ENCODE results near the gene MMRN2.
"Not testable (repeated sequence)": the region's sequence is repeated elsewhere in the genome, so short reads cannot be mapped to it uniquely, and the experiment has no call there.

Gene MMRN2

DNA sequence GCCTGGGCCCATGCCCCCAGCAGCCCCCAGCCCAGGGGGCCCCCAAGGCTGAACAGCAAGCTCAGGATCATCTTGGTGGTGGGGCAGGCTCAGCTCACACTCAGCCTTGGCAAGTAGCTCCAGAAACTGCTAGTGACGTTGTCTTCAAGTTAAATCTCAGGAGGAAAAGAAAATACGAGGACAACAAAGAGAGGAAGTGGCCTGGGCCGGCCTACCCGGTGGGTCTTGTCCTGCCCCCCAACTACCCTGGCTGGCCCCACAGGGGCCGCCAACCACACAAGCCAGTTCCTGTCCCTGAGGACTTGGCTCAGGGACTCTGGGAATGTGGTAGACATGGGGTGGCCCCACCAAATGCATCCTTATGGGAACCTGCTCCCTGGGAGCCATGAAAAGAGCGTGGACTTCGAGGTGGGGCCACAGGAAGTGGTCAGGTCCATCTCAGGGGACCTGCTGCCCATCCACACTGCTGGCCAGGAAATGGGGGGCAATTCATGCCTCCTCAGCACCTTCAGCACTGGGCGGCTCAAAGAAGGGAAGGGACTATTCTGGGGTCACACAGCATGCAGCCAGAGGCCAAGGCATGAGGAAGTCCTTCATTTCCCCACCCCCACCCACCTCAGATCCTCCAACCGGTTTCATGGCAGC, at the start of gene MMRN2:
Gene MMRN2 (minus strand): TSS at position 145 of the 645 bp plus-strand sequence. CDS start 74 bp downstream, at position 71.
- DNase-seq = no peak

DNA sequence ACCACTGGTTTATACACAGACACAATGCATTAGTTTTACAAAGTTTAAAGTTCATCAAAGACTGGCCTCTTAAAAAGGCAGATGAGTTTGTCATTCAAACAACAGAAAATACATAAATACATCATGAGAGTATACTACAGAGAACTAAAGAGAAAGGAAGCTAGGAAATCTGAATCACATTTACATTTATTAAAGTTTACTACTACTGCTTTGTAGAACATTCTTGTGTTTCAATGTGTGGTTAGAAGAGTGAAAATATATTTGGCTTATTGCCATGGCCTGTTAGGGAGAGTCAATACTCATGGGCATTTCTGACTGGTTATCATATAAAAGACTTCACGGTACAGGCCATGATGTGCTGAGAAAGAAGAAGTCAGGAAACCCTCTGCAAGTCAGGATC, 49.7 kb upstream of the MMRN2 start:
- not testable (repeated sequence) for DNase-seq

DNA sequence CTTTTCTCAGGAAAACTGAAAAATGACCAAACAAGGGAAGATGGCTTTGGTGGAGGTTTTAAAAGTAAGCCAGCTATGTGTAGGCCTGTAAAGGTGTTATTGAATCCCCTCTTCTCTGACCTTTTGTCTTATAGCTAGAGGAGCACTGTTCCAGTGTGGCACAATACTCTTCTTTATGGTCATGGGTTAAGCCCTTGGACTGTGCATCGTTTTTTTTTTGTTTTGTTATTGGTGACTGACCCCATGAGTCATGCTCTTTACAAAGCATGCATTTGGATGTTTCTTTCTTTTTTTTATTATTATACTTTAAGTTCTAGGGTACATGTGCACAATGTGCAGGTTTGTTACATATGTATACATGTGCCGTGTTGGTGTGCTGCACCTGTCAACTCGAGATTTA, 43.1 kb upstream of the MMRN2 start:
- DNase-seq = no peak

GRCh38 chr10:86999802-87000403, 42.5 kb upstream of the MMRN2 start:
- DNase-seq = not testable (repeated sequence)

DNA sequence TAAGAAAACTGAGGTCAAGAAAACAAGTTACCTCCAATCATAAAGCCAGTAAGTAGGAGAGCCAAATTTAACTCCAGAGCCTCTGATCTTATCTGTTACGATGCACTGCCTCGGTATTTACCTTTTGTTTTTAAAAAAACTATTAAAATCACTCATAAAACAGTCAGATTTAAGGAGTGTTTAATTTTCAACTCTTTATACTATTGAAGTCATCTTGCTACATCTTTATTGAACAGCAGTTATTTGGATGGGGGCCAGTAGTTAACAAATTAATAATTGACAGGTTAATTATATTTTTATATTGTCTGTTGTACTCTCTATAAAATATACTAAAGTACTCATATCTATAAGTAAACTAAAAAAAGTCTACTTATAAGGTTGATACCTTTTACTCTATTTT, 35.5 kb upstream of the MMRN2 start:
- DNase-seq = no peak

DNA sequence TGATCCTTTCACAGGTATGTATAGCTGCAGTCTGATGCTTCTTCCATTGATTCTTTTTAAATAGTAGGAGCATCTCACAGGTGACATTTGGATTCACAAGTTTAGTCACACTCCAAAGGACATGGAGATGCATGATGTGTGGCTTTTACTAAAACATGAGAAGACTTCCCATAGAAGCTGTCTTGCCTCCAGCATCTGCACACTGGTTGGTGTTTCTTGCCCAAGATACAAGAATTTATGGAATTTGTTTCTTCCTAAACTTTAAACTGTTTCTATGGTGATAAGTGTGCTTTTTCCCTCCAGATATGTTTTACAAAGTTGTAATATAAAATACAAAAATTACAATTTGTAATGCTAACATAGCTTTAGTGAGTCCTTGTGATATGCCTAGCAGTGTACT, 35.0 kb upstream of the MMRN2 start:
- DNase-seq = no peak

DNA sequence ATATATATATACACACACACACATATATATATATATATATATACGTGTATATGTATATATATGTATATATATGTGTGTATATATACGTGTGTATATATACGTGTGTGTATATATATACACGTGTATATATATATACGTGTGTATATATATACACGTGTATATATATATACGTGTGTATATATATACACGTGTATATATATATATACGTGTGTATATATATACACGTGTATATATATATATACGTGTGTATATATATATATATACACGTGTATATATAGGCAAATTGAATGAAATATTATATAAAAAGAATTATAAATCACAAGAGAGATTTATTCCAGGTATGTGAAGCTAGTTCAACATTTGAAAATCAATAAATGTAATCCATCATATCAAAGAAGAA, 33.9 kb upstream of the MMRN2 start:
- DNase-seq = not testable (repeated sequence)

DNA sequence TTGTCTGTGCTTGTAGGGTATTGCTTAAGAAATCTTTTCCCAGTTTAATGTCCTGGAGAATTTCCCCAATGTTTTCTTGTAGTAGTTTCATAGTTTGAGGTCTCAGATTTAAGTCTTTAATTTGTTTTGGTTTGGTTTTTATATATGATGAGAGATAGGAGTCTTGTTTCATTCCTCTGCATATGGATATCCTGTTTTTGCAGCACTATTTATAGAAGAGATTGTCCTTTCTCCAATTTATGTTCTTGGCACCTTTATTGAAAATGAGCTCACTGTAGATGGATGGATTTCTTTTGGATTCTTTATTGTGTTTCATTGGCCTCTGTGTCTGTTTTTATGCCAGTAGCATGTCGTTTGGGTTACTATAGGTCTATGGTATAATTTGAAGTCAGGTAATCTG, 31.1 kb upstream of the MMRN2 start:
- DNase-seq = no peak

GRCh38 chr10:86984498-86984897, 27.1 kb upstream of the MMRN2 start:
- DNase-seq = not testable (repeated sequence)

DNA sequence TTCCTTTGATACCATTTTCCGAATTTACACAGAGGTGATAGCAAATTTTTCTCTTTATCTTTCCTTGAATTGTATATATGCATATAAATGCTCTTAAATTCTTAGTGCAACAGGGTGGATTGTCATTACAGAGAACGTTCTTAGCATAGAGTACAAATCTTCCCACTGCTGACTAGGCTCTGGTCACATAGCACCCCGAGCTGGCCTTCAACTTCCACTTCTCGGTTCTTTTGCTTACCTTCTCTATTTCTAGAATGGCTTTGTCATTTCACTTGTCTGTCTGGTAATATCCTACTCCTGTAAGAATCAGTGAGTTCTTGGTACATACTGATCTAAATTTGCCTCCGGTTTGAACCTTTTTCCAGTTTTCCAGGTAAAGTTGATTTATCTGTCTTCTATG, 24.3 kb upstream of the MMRN2 start:
- no peak for DNase-seq

DNA sequence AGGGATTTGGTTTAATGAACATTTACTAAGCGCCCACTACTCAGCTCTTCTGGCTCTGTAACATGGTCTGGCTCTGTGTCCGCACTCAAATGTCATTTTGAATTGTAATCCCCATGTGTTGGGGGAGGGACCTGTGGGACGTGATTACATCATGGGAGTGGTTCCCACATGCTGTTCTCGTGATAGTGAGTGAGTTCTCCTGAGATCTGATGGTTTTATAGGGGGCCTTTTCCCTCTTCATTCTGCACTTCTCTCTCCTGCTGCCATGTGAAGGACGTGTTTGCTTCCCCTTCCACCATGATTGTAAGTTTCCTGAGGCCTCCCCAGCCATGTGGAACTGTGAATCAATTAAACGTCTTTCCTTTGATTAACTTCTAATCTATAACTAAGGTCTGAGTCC, 23.6 kb upstream of the MMRN2 start:
- DNase-seq = not testable (repeated sequence)

- no peak for DNase-seq
Observed at GRCh38 chr10:86979977-86980448, 22.6 kb upstream of the MMRN2 start.

GRCh38 chr10:86979296-86979818, 21.9 kb upstream of the MMRN2 start:
- DNase-seq = no peak

- not testable (repeated sequence) for DNase-seq
Observed at GRCh38 chr10:86978457-86978856, 21.0 kb upstream of the MMRN2 start.

GRCh38 chr10:86976362-86977056, 19.1 kb upstream of the MMRN2 start:
- DNase-seq = no peak

DNA sequence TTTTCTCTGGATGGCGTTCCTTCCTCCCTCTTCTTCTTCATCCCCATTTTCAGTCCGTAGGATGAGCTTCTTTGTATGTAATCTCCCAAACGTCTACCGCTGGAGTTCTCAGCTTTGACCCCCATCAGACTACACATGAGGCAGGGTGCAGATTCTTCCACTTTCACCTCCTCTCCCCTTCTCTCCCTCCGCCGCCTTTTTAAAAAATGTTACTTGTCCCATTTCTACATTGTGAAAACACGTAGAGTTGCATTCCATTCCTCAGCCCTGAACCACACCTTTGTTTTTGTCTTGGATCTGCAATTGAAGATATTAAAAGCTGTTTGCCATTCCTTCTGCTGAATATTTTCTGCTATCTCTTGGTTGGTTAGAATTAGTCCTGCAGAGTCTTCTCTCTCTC, 17.1 kb upstream of the MMRN2 start:
- DNase-seq = no peak

DNA sequence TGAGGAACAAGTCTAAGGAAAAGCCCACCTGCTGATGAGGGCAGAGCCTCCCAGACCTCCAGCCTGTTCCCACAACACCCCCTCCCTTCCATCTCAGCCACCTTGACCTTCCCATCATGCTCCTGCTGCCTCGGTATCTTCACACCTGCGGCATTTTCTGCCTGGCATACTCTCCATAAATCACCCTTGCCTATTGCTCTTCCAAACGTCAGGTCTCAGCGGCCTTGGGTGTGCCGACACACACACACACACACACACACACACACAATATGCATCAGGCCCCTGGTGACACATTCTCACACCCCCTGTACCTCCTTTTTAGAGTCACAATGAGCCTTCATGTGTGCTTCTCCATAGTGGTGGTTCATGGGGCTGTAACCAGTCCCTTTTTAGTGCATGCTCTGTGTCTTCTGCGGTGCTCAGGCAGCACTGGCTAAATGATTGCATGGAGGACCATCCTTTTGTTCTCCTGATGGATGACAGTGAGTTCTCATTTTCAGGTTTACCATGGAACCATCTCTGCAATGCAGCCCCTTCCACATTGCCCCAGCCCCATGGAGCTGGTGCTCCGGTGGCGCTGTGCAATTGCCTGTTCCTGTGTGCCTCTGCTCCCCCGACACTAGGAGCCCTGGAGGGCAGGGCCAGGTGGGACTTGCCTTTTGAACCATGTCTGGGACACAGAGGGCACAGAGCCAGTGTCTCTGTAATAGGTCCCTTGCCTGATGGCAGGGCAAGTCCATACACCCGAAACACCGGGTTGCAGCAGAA, 15.4 kb upstream of the MMRN2 start:
- DNase-seq = no peak

DNA sequence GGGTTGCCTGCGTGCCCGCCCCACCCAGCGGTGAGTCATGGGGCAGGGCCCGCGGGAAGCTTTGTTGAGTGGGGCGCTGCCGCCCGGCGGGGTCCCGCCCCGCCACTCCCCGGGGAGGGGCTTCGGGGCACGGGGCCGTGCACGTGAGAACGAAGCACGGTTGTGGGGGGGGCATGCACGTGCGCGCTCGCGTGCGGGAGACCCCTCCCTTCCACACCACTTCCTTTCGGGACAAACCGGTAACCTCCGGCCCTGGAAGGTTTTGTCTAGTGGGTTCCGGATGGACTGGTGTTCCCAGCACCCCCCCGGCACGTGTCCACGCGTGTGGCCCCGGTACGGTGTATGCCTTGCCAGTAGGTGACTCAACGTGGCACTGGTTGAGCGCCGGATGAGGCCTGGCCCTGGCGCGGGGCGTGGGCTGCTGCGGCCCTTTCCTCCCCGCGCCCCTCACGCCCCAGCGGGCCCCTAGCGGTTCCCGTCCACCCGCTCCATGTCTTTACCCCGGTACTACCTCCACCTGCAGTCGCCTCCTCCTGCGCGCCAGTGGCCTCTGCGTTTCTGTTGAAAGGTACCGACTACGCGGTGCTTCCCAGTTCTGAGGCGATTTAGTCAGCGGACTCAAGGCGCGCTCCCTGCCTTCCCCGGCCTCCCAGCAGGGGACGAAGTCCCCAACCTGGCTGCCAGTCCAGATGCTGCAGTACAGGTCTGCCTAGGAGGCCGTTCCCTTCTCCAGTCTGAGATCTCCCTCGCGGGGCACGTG, 14.0 kb upstream of the MMRN2 start:
- no peak for DNase-seq

DNA sequence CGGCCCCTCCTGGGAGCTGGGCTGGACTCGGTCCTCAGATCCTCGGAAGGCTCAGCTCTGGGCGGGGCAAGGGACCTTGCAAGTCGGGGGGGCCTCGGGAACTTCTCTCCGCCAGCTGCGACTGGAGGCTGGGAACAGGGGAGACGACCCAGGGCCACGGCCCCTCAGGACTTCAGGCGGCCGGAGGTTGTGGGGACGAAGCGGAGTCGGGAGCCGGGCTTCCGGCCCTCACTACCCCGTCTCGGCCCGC, 13.5 kb upstream of the MMRN2 start:
- DNase-seq = no peak

GRCh38 chr10:86970162-86970981, 13.0 kb upstream of the MMRN2 start:
- DNase-seq = no peak

DNA sequence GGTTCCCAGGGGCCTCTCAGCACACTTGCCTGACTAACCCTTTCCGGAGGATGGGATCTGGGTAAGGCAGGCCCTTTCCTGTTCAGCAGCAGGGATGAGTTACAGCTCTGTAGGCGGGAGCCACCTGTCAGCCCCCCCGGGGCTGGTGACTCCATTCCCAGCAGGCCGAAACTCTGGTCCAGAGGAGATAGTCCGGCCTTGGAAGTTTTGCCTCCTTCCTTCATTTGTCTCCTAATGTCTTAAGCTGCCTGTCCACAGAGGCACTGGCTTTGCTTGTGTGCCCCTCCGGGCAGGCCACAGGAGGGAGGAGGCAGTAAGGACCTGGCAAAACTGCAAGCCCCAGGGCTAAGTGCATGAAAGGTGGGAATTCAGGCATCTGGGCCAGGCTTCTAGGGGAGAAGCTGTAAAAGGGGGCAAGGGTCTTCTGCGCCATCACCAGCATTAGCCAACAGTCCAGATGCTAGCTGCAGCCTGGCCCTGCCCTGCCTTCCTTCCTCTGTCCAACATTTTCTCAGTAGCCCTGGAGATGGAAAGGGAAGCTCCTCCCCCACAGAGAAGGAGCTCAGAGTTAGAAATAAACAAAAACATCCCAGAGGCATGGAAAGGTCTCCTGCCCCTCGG, 12.1 kb upstream of the MMRN2 start:
- no peak for DNase-seq

Data from NCI-H187 (cell line).